Adrenal gland (tissue), 12 donors: ENCODE results near the gene AK8. TPM values are rescaled to one million over a fixed set of nuclear protein-coding genes. Genes with fewer than 3 reads are reported as not detected.

Experiments used
- DNase-seq, 7 donors: peaks; one replicate each; pipeline ENCODE4 v3.0.0-alpha.2; 2019 to 2020
- H3K27ac ChIP-seq, 5 donors: fragments of 200-600 bp; sonication (generic) in 4 of 5; 1 replicate in 3 of 5; 2 replicates in 2 of 5; pipeline versions ENCODE4 v1.5.1 to v1.8.0; 2016 to 2020; ENCODE audit warnings: mild to moderate bottlenecking in 1 of 5
- H3K27me3 ChIP-seq: fragments of 200-600 bp; 2 replicates; pipeline ENCODE4 v1.8.0; 2021
- H3K36me3 ChIP-seq, 2 donors: fragments of 200-600 bp; replicated peaks in 1 of 2; 1 replicate in 1 of 2; 2 replicates in 1 of 2; pipeline versions ENCODE4 v1.5.1 to v1.8.0; 2018 to 2022
- H3K4me1 ChIP-seq, 2 donors: fragments of 200-600 bp; replicated peaks in 1 of 2; 1 replicate in 1 of 2; 2 replicates in 1 of 2; pipeline versions ENCODE4 v1.5.1 to v1.8.0; 2018 to 2021
- H3K4me3 ChIP-seq, 4 donors: fragments of 200-600 bp; sonication (generic) in 3 of 4; one replicate each; pipeline ENCODE4 v1.5.1; 2016 to 2018
- H3K9me3 ChIP-seq, 3 donors: fragments of 200-600 bp; sonication (generic) in 1 of 3; replicated peaks in 1 of 3; 1 replicate in 2 of 3; 2 replicates in 1 of 3; pipeline versions ENCODE4 v1.5.1 to v1.8.0; 2016 to 2021
- CTCF ChIP-seq, 6 experiments: fragments of 450-650 bp in 4 of 6; fragments of 200-600 bp in 2 of 6; sonication (generic) in 1 of 6; IDR thresholded peaks; 1 replicate in 5 of 6; 2 replicates in 1 of 6; pipeline versions ENCODE4 v1.5.1 to v1.8.0; 2016 to 2021; ENCODE audit warnings: antibody characterized with exemption in 6 of 6, mild to moderate bottlenecking in 2 of 6, moderate library complexity in 1 of 6
- POLR2A ChIP-seq, 2 donors: fragments of 450-650 bp; IDR thresholded peaks; one replicate each; pipeline ENCODE4 v1.6.1; 2017; ENCODE audit warnings: antibody characterized with exemption in 2 of 2, mild to moderate bottlenecking in 2 of 2, moderate library complexity in 1 of 2
- WGBS, 4 donors: extraction: QIAGEN DNeasy Blood & Tissue Kit in 2 of 4; methylation state at CpG; one replicate each; pipeline versions ENCODE4 v1.1.5 to v1.1.7; 2013 to 2017; 5-methylcytosine and 5-hydroxymethylcytosine counted together
- intact Hi-C, 2 donors: fragments of 100-400 bp; cut with DNase I; formaldehyde crosslinking; loops; one replicate each; pipeline versions ENCODE4 v1.14.1 to v1.15.0; 2022 to 2023
- polyA plus RNA-seq, 3 donors: library from polyadenylated mRNA; stranded (reverse); fragments of 200-250 nt in 2 of 3; fragments of 350-450 nt in 1 of 3; fragmentation: Illumina TruSeq in 1 of 3; extraction: RNeasy Lipid Tissue Mini Kit (QIAGEN cat#74804) in 1 of 3; gene quantifications; one replicate each; pipeline ENCODE4 v1.2.3, GENCODE V29; 2013 to 2014
- total RNA-seq, 9 donors: library from RNA; depleted of rRNA in 4 of 9; stranded (reverse); fragments of >200 nt in 4 of 9; fragments of 120-200 nt in 1 of 9; fragmentation: NEBNext Ultra II Directional in 1 of 9; extraction: Animal tissue kit (Norgen Biotek cat#: 25700) in 1 of 9; gene quantifications; one replicate each; pipeline versions ENCODE4 v1.1.0 to v1.2.4, GENCODE V29; 2013 to 2023
- donor health status: healthy with polysubstance abuse.
- donor health status: Bipolar disorder and iron deficiency.
- donor health status: DM: yes; HTN: yes; CAD: no.
- donor health status: DM: no; HTN: no; CAD: no.
- donor health status: DM: no; HTN: no; CAD: no.
- donor health status: DM: yes; HTN: yes; CAD: no.

AK8 gene
- total and polyA plus RNA-seq, 12 donors = 0.69 to 6.0 (median 1.5) TPM

GRCh38 chr9:132797861-132798659 lies 80.0 kb downstream of the AK8 start:
- no peaks in the 10 kb centered on the region for H3K36me3 ChIP-seq
- no peak overlapping the region for H3K4me3 ChIP-seq
- peak in 1 of 7 donors; percentile 49 for DNase-seq
- H3K9me3 ChIP-seq = no peaks in the 10 kb centered on the region
- no peak for TF ChIP-seq CTCF (IDR thresholded peaks at IDR 0.05)
- no peak for TF ChIP-seq POLR2A (IDR thresholded peaks at IDR 0.05)
- 72 to 84% (median 81%) methylated on average over 10 to 15 of the region's 15 CpGs for WGBS, 4 donors
- peak overlapping the region in 1 of 5 donors; percentile 56 for H3K27ac ChIP-seq
- intact Hi-C loops = loop anchor here (5.0 to 10.0 kb wide), 2 partner anchors 126 to 293 kb away; partner anchors contain the start of gene GTF3C4 (in 1 of the 2)
- peaks cover 4 to 21% of the 10 kb centered on the region in 2 donors for H3K4me1 ChIP-seq
- H3K27me3 ChIP-seq = no peaks in the 10 kb centered on the region

GRCh38 chr9:132795511-132796303 lies 82.4 kb downstream of the AK8 start:
- intact Hi-C loops = loop anchor here (5.0 to 10.0 kb wide), 2 partner anchors 123 to 291 kb away; partner anchors contain the start of gene GTF3C4 (in 1 of the 2)
- H3K27ac ChIP-seq = no peak overlapping the region

GRCh38 chr9:132794730-132795380 lies 83.2 kb downstream of the AK8 start:
- TF ChIP-seq POLR2A (IDR thresholded peaks at IDR 0.05) = no peak
- TF ChIP-seq CTCF (IDR thresholded peaks at IDR 0.05) = no peak
- DNase-seq = peak in 1 of 7 donors; percentile 29
- intact Hi-C loops = loop anchor here (5.0 to 10.0 kb wide), 2 partner anchors 123 to 290 kb away; partner anchors contain the start of gene GTF3C4 (in 1 of the 2)
- Histone ChIP-seq H3K27me3 (no peaks in the 10 kb centered on the region), H3K9me3 (no peaks in the 10 kb centered on the region), H3K4me1 (peaks cover 4 to 18% of the 10 kb centered on the region in 2 donors), H3K36me3 (no peaks in the 10 kb centered on the region), H3K4me3 (no peak overlapping the region), H3K27ac (no peak overlapping the region)
- WGBS, 4 donors = 44 to 58% (median 48%) methylated on average over 13 of the region's 13 CpGs

More at GRCh38 chr9:132795511-132796303, 82.4 kb downstream of the AK8 start:
- Histone ChIP-seq H3K9me3 (no peaks in the 10 kb centered on the region), H3K27me3 (no peaks in the 10 kb centered on the region), H3K4me3 (no peak overlapping the region), H3K36me3 (no peaks in the 10 kb centered on the region), H3K4me1 (peaks cover 4 to 21% of the 10 kb centered on the region in 2 donors)
- peak in 1 of 7 donors; percentile 41 for DNase-seq
- TF ChIP-seq CTCF (IDR thresholded peaks at IDR 0.05) (no peak), POLR2A (IDR thresholded peaks at IDR 0.05) (no peak)
- WGBS, 4 donors = 83 to 90% (median 89%) methylated on average over 16 of the region's 16 CpGs
